ENCODE data around the gene CCDC69.

CCDC69 gene

GRCh38 chr5:151141535-151141934 is 82.4 kb downstream of the CCDC69 start:
- no peak for DNase-seq (ENCODE audit: low read depth)

GRCh38 chr5:151140686-151141459 is 83.0 kb downstream of the CCDC69 start:
- no peak for TF ChIP-seq MYC (IDR thresholded peaks at IDR 0.05; ENCODE audit: low read depth, low read length)
- TF ChIP-seq, protein P1, sequence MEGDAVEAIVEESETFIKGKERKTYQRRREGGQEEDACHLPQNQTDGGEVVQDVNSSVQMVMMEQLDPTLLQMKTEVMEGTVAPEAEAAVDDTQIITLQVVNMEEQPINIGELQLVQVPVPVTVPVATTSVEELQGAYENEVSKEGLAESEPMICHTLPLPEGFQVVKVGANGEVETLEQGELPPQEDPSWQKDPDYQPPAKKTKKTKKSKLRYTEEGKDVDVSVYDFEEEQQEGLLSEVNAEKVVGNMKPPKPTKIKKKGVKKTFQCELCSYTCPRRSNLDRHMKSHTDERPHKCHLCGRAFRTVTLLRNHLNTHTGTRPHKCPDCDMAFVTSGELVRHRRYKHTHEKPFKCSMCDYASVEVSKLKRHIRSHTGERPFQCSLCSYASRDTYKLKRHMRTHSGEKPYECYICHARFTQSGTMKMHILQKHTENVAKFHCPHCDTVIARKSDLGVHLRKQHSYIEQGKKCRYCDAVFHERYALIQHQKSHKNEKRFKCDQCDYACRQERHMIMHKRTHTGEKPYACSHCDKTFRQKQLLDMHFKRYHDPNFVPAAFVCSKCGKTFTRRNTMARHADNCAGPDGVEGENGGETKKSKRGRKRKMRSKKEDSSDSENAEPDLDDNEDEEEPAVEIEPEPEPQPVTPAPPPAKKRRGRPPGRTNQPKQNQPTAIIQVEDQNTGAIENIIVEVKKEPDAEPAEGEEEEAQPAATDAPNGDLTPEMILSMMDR (IDR thresholded peaks at IDR 0.05; ENCODE audit: low read depth, low read length): no peak
- no peak for DNase-seq (ENCODE audit: low read depth)
- H3K4me3 ChIP-seq (ENCODE audit: low read depth, low read length): no peak overlapping the region

More at GRCh38 chr5:151141535-151141934, 82.4 kb downstream of the CCDC69 start:
- H3K4me3 ChIP-seq (ENCODE audit: low read depth, low read length): no peak overlapping the region
- TF ChIP-seq, protein P1 (IDR thresholded peaks at IDR 0.05; ENCODE audit: low read depth, low read length): no peak
- TF ChIP-seq, protein P2, sequence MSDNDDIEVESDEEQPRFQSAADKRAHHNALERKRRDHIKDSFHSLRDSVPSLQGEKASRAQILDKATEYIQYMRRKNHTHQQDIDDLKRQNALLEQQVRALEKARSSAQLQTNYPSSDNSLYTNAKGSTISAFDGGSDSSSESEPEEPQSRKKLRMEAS (IDR thresholded peaks at IDR 0.05; ENCODE audit: low read depth, low read length): no peak
- TF ChIP-seq MYC (IDR thresholded peaks at IDR 0.05; ENCODE audit: low read depth, low read length): no peak
- no peak for TF ChIP-seq POLR2A (IDR thresholded peaks at IDR 0.05; ENCODE audit: extremely low read depth, insufficient read length)

GRCh38 chr5:151139646-151140045 is 84.2 kb downstream of the CCDC69 start:
- TF ChIP-seq POLR2A (IDR thresholded peaks at IDR 0.05; ENCODE audit: extremely low read depth, insufficient read length): no peak
- TF ChIP-seq, protein P2 (IDR thresholded peaks at IDR 0.05; ENCODE audit: low read depth, low read length): no peak
- TF ChIP-seq, protein P1 (IDR thresholded peaks at IDR 0.05; ENCODE audit: low read depth, low read length): no peak
- no peak for DNase-seq (ENCODE audit: low read depth)
- no peak overlapping the region for H3K4me3 ChIP-seq (ENCODE audit: low read depth, low read length)

DNA sequence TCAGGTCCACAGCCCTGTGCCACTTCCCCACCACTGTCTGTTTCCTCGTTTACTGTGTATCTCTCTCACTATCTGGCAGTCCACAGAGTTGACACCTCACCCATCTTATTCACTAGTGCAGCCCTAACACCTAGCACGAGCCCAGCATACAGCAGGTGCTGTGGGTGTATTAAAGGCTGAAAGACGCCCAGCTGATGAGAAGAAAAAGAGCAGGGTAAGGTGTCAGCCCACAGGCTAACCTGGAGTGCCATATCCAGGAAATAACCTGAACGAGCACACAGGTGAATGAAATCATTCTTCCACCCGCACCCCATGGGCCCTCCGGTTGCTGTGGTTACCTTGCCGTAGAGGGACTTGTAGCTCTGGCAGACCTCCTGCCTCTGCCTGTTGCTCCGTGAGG is 84.9 kb downstream of the CCDC69 start:
- TF ChIP-seq POLR2A (IDR thresholded peaks at IDR 0.05; ENCODE audit: extremely low read depth, insufficient read length): no peak
- TF ChIP-seq, protein P2 (IDR thresholded peaks at IDR 0.05; ENCODE audit: low read depth, low read length): no peak
- TF ChIP-seq, protein P1 (IDR thresholded peaks at IDR 0.05; ENCODE audit: low read depth, low read length): no peak
- TF ChIP-seq MYC (IDR thresholded peaks at IDR 0.05; ENCODE audit: low read depth, low read length): no peak
- H3K4me3 ChIP-seq (ENCODE audit: low read depth, low read length): no peak overlapping the region
- no peak for DNase-seq (ENCODE audit: low read depth)

DNA sequence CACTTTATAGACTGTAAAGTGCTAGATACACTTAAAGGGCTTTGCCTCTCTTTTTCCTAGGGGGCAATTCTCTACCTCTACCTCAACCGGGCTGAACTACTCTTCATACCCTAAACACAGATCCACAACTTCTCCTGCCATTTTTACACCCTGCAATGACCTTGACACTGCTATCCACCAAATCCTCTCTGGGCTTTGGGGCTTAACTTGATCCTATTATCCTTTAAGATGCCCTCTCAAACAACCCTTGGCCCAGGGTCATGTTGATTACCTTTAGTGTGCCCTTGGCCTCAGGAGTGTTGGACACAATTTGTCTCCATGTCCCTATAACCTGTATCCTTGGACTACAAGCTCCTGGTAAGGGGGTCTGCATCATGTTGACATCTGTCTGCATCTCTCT is 85.8 kb downstream of the CCDC69 start:
- no peak for DNase-seq (ENCODE audit: low read depth)
- no peak for TF ChIP-seq POLR2A (IDR thresholded peaks at IDR 0.05; ENCODE audit: extremely low read depth, insufficient read length)
- TF ChIP-seq, protein P1 (IDR thresholded peaks at IDR 0.05; ENCODE audit: low read depth, low read length): no peak
- TF ChIP-seq, protein P2 (IDR thresholded peaks at IDR 0.05; ENCODE audit: low read depth, low read length): no peak
- no peak for TF ChIP-seq MYC (IDR thresholded peaks at IDR 0.05; ENCODE audit: low read depth, low read length)

More for the DNA sequence above, 85.8 kb downstream of the CCDC69 start:
- no peak overlapping the region for H3K4me3 ChIP-seq (ENCODE audit: low read depth, low read length)

Data from NB4 (cell line).